Body of pancreas (tissue), 4 donors: ENCODE results near the gene BANK1. TPM values are rescaled to one million over a fixed set of nuclear protein-coding genes. Genes with fewer than 3 reads are reported as not detected.
A peak's percentile ranks its signal among the peaks of the same experiment; 100 is the strongest.

Source experiments
- ATAC-seq: fragments of 150-250 bp; one replicate; pipeline ENCODE4 v1.9.1; 2016
- DNase-seq, 4 donors: peaks; one replicate each; pipeline ENCODE4 v3.0.0-alpha.2; 2019
- H3K27ac ChIP-seq, 4 donors: fragments of 200-600 bp; sonication (generic); 1 replicate in 3 of 4; 2 replicates in 1 of 4; pipeline versions ENCODE4 v1.5.1 to v1.6.1; 2016 to 2019; ENCODE audit warnings: mild to moderate bottlenecking in 1 of 4, mixed read lengths in 1 of 4, moderate library complexity in 1 of 4
- H3K27me3 ChIP-seq, 2 donors: fragments of 200-600 bp; sonication (generic); one replicate each; pipeline ENCODE4 v1.6.0; 2016; ENCODE audit warnings: mild to moderate bottlenecking in 1 of 2
- H3K36me3 ChIP-seq, 2 donors: fragments of 200-600 bp; sonication (generic); replicated peaks in 1 of 2; 2 replicates each; pipeline ENCODE4 v1.5.1; 2016; ENCODE audit warnings: low read depth in 2 of 2; ENCODE audit not compliant: insufficient read depth in 1 of 2
- H3K4me1 ChIP-seq: fragments of 200-600 bp; sonication (generic); one replicate; pipeline ENCODE4 v1.6.0; 2016
- H3K4me3 ChIP-seq, 2 donors: fragments of 200-600 bp; sonication (generic); 1 replicate in 1 of 2; 2 replicates in 1 of 2; pipeline ENCODE4 v1.5.1; 2016 to 2019
- H3K9me3 ChIP-seq, 3 donors: fragments of 200-600 bp; sonication (generic); 1 replicate in 2 of 3; 2 replicates in 1 of 3; pipeline ENCODE4 v1.5.1; 2016
- CTCF ChIP-seq, 7 experiments: fragments of 450-650 bp in 4 of 7; fragments of 200-600 bp in 3 of 7; sonication (generic) in 3 of 7; IDR thresholded peaks; one replicate each; pipeline ENCODE4 v1.5.1; 2016 to 2019; ENCODE audit warnings: antibody characterized with exemption in 7 of 7
- POLR2A ChIP-seq, 3 donors: fragments of 450-650 bp; IDR thresholded peaks; one replicate each; pipeline ENCODE4 v1.6.1; 2016; ENCODE audit warnings: antibody characterized with exemption in 3 of 3, mild to moderate bottlenecking in 2 of 3
- WGBS, 2 donors: methylation state at CpG; one replicate each; pipeline ENCODE4 v1.1.5; 2017; 5-methylcytosine and 5-hydroxymethylcytosine counted together
- intact Hi-C: fragments of 100-400 bp; cut with DNase I; formaldehyde crosslinking; loops from one replicate; pipeline ENCODE4 v1.15.1; 2023
- total RNA-seq, 2 donors: library from RNA; depleted of rRNA; stranded (reverse); fragments of >200 nt; gene quantifications; one replicate each; pipeline ENCODE4 v1.1.0, GENCODE V29; 2016

The BANK1 gene
- total RNA-seq, 2 donors from 2014 or later = 1.0 to 2.0 TPM

GRCh38 chr4:101833480-101833879 is 43.0 kb downstream of the BANK1 start:
- ATAC-seq (no peak), DNase-seq (no peak)
- H3K27ac ChIP-seq = no peak overlapping the region
- no peaks in the 10 kb centered on the region for H3K36me3 ChIP-seq
- 52 to 79% methylated on average over 1 of the region's 1 CpG for WGBS, 2 donors
- no peaks in the 10 kb centered on the region for H3K4me1 ChIP-seq
- H3K4me3 ChIP-seq = no peak overlapping the region
- no peaks in the 10 kb centered on the region for H3K27me3 ChIP-seq
- intact Hi-C loops = no loop called here
- H3K9me3 ChIP-seq = no peaks in the 10 kb centered on the region
- no peak for TF ChIP-seq CTCF (IDR thresholded peaks at IDR 0.05)
- TF ChIP-seq POLR2A (IDR thresholded peaks at IDR 0.05) = no peak

- intact Hi-C loops = no loop called here
- 18% methylated on average over 2 of the region's 2 CpGs for WGBS, 2 donors
- DNase-seq = peak; percentile 19 to 24 (median 22)
- no peak overlapping the region for H3K4me3 ChIP-seq
- no peak for ATAC-seq
- H3K4me1 ChIP-seq = no peaks in the 10 kb centered on the region
- no peak for TF ChIP-seq CTCF (IDR thresholded peaks at IDR 0.05)
- no peak for TF ChIP-seq POLR2A (IDR thresholded peaks at IDR 0.05)
- no peaks in the 10 kb centered on the region for H3K9me3 ChIP-seq
- H3K27ac ChIP-seq = no peak overlapping the region
- H3K36me3 ChIP-seq = no peaks in the 10 kb centered on the region
- H3K27me3 ChIP-seq = no peaks in the 10 kb centered on the region
Measured at GRCh38 chr4:101835121-101835904, 44.8 kb downstream of the BANK1 start.

- intact Hi-C loops = no loop called here
- TF ChIP-seq POLR2A (IDR thresholded peaks at IDR 0.05) = no peak
- TF ChIP-seq CTCF (IDR thresholded peaks at IDR 0.05) = no peak
Measured at GRCh38 chr4:101843054-101843453, 52.5 kb downstream of the BANK1 start.

GRCh38 chr4:101846550-101846949 is 56.0 kb downstream of the BANK1 start:
- no peak for TF ChIP-seq POLR2A (IDR thresholded peaks at IDR 0.05)
- no peak for TF ChIP-seq CTCF (IDR thresholded peaks at IDR 0.05)
- no peaks in the 10 kb centered on the region for H3K9me3 ChIP-seq
- H3K4me3 ChIP-seq = no peak overlapping the region
- no peaks in the 10 kb centered on the region for H3K4me1 ChIP-seq
- no peak for DNase-seq
- intact Hi-C loops = no loop called here
- WGBS, 2 donors = 39 to 64% methylated on average over 2 of the region's 2 CpGs
- no peak for ATAC-seq
- H3K36me3 ChIP-seq = no peaks in the 10 kb centered on the region
- no peak overlapping the region for H3K27ac ChIP-seq
- H3K27me3 ChIP-seq = no peaks in the 10 kb centered on the region

More at GRCh38 chr4:101843054-101843453, 52.5 kb downstream of the BANK1 start:
- WGBS, 2 donors = 31 to 33% methylated on average over 1 of the region's 1 CpG
- no peaks in the 10 kb centered on the region for H3K27me3 ChIP-seq
- H3K4me1 ChIP-seq = no peaks in the 10 kb centered on the region
- ATAC-seq = no peak
- H3K36me3 ChIP-seq = no peaks in the 10 kb centered on the region
- H3K4me3 ChIP-seq = no peak overlapping the region
- no peak overlapping the region for H3K27ac ChIP-seq
- no peaks in the 10 kb centered on the region for H3K9me3 ChIP-seq
- no peak for DNase-seq

- no peaks in the 10 kb centered on the region for H3K4me1 ChIP-seq
- WGBS, 2 donors = 50 to 74% methylated on average over 2 of the region's 2 CpGs
- intact Hi-C loops = no loop called here
- DNase-seq (no peak), ATAC-seq (no peak)
- H3K36me3 ChIP-seq = no peaks in the 10 kb centered on the region
- H3K27ac ChIP-seq = no peak overlapping the region
- H3K27me3 ChIP-seq = no peaks in the 10 kb centered on the region
- TF ChIP-seq CTCF (IDR thresholded peaks at IDR 0.05) (no peak), POLR2A (IDR thresholded peaks at IDR 0.05) (no peak)
- H3K4me3 ChIP-seq = no peak overlapping the region
- no peaks in the 10 kb centered on the region for H3K9me3 ChIP-seq
Measured at GRCh38 chr4:101850698-101851097, 60.2 kb downstream of the BANK1 start.
